ENCODE measurements around the gene SLC37A3.

DNA sequence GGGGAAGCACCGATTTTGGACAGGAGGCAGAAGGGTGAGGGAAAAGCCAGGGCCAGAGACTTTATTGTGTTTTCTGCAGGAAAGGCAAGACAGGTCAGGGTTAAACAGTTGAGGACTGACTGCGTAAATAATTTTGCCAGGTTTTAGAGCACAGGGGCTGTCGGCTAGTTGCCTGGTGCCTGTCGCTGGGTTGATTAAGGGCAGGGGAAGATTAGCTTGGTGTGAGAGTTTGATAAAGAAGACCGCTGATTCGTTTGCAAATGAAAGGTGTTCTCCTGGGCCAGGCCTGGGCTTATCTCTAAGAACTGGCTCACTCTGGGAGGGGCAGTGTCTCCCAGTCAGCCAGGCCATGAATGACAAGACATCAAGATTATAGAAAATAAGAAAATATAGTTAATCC is 75.6 kb downstream of the SLC37A3 start:
- TF ChIP-seq, protein P1, sequence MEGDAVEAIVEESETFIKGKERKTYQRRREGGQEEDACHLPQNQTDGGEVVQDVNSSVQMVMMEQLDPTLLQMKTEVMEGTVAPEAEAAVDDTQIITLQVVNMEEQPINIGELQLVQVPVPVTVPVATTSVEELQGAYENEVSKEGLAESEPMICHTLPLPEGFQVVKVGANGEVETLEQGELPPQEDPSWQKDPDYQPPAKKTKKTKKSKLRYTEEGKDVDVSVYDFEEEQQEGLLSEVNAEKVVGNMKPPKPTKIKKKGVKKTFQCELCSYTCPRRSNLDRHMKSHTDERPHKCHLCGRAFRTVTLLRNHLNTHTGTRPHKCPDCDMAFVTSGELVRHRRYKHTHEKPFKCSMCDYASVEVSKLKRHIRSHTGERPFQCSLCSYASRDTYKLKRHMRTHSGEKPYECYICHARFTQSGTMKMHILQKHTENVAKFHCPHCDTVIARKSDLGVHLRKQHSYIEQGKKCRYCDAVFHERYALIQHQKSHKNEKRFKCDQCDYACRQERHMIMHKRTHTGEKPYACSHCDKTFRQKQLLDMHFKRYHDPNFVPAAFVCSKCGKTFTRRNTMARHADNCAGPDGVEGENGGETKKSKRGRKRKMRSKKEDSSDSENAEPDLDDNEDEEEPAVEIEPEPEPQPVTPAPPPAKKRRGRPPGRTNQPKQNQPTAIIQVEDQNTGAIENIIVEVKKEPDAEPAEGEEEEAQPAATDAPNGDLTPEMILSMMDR (IDR thresholded peaks at IDR 0.05) = no peak
- no peak for TF ChIP-seq POLR2A (IDR thresholded peaks at IDR 0.05)
